ENCODE results near the gene WDR62. TPM values are rescaled to one million over a fixed set of nuclear protein-coding genes. Genes with fewer than 3 reads are reported as not detected.

WDR62 gene
- total and polyA plus RNA-seq, 9 donors: 0.18 to 1.0 (median 0.51) TPM

- intact Hi-C loops (cut with DNase I): no loop called here
- no peaks in the 10 kb centered on the region for H3K27me3 ChIP-seq
- no peak overlapping the region for H3K27ac ChIP-seq
- no peak overlapping the region for H3K4me3 ChIP-seq
- 76 to 91% (median 78%) methylated on average over 13 of the region's 13 CpGs for WGBS, 3 donors
- TF ChIP-seq POLR2A (IDR thresholded peaks at IDR 0.05) (no peak), CTCF (IDR thresholded peaks at IDR 0.05) (no peak), EP300 (IDR thresholded peaks at IDR 0.05) (no peak)
- H3K9me3 ChIP-seq: no peaks in the 10 kb centered on the region
- no peaks in the 10 kb centered on the region for H3K36me3 ChIP-seq
- H3K4me1 ChIP-seq (ENCODE audit: insufficient read depth): no peaks in the 10 kb centered on the region
- DNase-seq: no peak
Observed at GRCh38 chr19:36090910-36091695, 36.4 kb downstream of the WDR62 start.

- no peak overlapping the region for H3K4me3 ChIP-seq
- no peak for DNase-seq
- TF ChIP-seq POLR2A (IDR thresholded peaks at IDR 0.05) (no peak), CTCF (IDR thresholded peaks at IDR 0.05) (no peak), EP300 (IDR thresholded peaks at IDR 0.05) (no peak)
- H3K9me3 ChIP-seq: no peaks in the 10 kb centered on the region
- H3K4me1 ChIP-seq (ENCODE audit: insufficient read depth): no peaks in the 10 kb centered on the region
- 84 to 93% (median 89%) methylated on average over 4 to 7 of the region's 7 CpGs for WGBS, 3 donors
- intact Hi-C loops (cut with DNase I): no loop called here
- H3K27ac ChIP-seq: no peak overlapping the region
- no peaks in the 10 kb centered on the region for H3K27me3 ChIP-seq
- no peaks in the 10 kb centered on the region for H3K36me3 ChIP-seq
Observed at GRCh38 chr19:36092566-36092965, 37.9 kb downstream of the WDR62 start.

- intact Hi-C loops (cut with DNase I): no loop called here
- Histone ChIP-seq H3K4me1 (ENCODE audit: insufficient read depth) (no peaks in the 10 kb centered on the region), H3K27ac (no peak overlapping the region), H3K27me3 (no peaks in the 10 kb centered on the region), H3K4me3 (no peak overlapping the region), H3K36me3 (no peaks in the 10 kb centered on the region), H3K9me3 (no peaks in the 10 kb centered on the region)
- WGBS, 3 donors: 14 to 25% (median 19%) methylated on average over 5 of the region's 5 CpGs
- no peak for DNase-seq
- TF ChIP-seq EP300 (IDR thresholded peaks at IDR 0.05): no peak
- TF ChIP-seq POLR2A (IDR thresholded peaks at IDR 0.05): no peak
- TF ChIP-seq CTCF (IDR thresholded peaks at IDR 0.05): no peak
Observed at GRCh38 chr19:36093146-36093662, 38.5 kb downstream of the WDR62 start.

- 42 to 70% (median 52%) methylated on average over 6 of the region's 6 CpGs for WGBS, 3 donors
- H3K4me3 ChIP-seq: no peak overlapping the region
- DNase-seq: no peak
- H3K36me3 ChIP-seq: no peaks in the 10 kb centered on the region
- H3K27ac ChIP-seq: no peak overlapping the region
- no peaks in the 10 kb centered on the region for H3K4me1 ChIP-seq (ENCODE audit: insufficient read depth)
- intact Hi-C loops (cut with DNase I): no loop called here
- H3K9me3 ChIP-seq: no peaks in the 10 kb centered on the region
- TF ChIP-seq POLR2A (IDR thresholded peaks at IDR 0.05) (no peak), CTCF (IDR thresholded peaks at IDR 0.05) (no peak), EP300 (IDR thresholded peaks at IDR 0.05) (no peak)
- no peaks in the 10 kb centered on the region for H3K27me3 ChIP-seq
Observed at GRCh38 chr19:36093687-36094086, 39.0 kb downstream of the WDR62 start.

Data from ovary (tissue), 9 donors.